H1 (cell line): Measurements from ENCODE around the gene SEMA7A.

Experiments used
- CEBPB ChIP-seq: IDR thresholded peaks from 2 replicates; pipeline ENCODE4 v1.6.1; 2012; ENCODE audit warnings: low read depth, low read length
- GABPA ChIP-seq: IDR thresholded peaks from 2 replicates; pipeline ENCODE4 v1.6.1; 2011; ENCODE audit warnings: mild to moderate bottlenecking, low read length, moderate library complexity, borderline replicate concordance; ENCODE audit not compliant: insufficient read depth
- POLR2AphosphoS5 ChIP-seq: IDR thresholded peaks from 2 replicates; pipeline ENCODE4 v1.6.1; 2011; ENCODE audit warnings: low read depth, low read length
- SRF ChIP-seq: IDR thresholded peaks from 2 replicates; pipeline ENCODE4 v1.6.1; 2011; ENCODE audit warnings: mild to moderate bottlenecking, low read depth, low read length, moderate library complexity
- YY1 ChIP-seq: IDR thresholded peaks from 2 replicates; pipeline ENCODE4 v1.6.1; 2011; ENCODE audit warnings: low read depth, mild to moderate bottlenecking, low read length
- TF ChIP-seq, protein P1 (sequence below), 3 experiments: IDR thresholded peaks; 1 replicate in 2 of 3; 2 replicates in 1 of 3; pipeline versions ENCODE4 v1.5.1 to v1.6.1; 2011; ENCODE audit warnings: low read length in 3 of 3, mild to moderate bottlenecking in 3 of 3, inconsistent platforms in 2 of 3, low read depth in 1 of 3, moderate library complexity in 1 of 3; ENCODE audit not compliant: insufficient read depth in 1 of 3; ENCODE audit errors: control extremely low read depth in 1 of 3

DNA sequence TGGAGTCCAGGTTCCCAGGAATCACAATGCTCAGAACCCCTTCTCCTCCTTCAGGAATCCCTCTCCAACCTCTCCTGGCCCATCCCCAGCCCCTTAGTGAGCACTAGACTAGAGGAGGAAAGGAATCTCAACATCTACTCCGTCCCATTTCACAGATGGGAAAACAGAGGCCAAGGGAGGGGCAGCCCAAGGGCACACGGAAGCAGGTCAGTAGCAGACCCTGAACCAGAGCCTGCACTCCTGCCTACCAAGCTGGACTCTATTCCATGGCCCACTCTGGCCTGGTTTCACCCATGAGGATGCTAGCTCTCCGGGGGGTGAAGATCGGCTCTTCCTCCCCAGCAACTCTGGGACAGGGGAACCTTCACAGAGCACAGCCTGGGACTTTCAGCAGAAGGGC, 14.3 kb downstream of the SEMA7A start:
- TF ChIP-seq, protein P1, sequence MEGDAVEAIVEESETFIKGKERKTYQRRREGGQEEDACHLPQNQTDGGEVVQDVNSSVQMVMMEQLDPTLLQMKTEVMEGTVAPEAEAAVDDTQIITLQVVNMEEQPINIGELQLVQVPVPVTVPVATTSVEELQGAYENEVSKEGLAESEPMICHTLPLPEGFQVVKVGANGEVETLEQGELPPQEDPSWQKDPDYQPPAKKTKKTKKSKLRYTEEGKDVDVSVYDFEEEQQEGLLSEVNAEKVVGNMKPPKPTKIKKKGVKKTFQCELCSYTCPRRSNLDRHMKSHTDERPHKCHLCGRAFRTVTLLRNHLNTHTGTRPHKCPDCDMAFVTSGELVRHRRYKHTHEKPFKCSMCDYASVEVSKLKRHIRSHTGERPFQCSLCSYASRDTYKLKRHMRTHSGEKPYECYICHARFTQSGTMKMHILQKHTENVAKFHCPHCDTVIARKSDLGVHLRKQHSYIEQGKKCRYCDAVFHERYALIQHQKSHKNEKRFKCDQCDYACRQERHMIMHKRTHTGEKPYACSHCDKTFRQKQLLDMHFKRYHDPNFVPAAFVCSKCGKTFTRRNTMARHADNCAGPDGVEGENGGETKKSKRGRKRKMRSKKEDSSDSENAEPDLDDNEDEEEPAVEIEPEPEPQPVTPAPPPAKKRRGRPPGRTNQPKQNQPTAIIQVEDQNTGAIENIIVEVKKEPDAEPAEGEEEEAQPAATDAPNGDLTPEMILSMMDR (IDR thresholded peaks at IDR 0.05; ENCODE audit: control extremely low read depth in 1 of 3, insufficient read depth in 1 of 3, low read depth in 1 of 3, low read length in 3 of 3): no peak
- TF ChIP-seq CEBPB (no peak), YY1 (no peak), POLR2AphosphoS5 (no peak), SRF (no peak), GABPA (no peak)
